NCI-H2227 (cell line): Measurements from ENCODE around the gene ID3.

Source experiments
- DNase-seq: peaks from one replicate; lab custom pipeline; 2025; ENCODE audit not compliant: unreplicated experiment; lab: John Stamatoyannopoulos, UW

ID3 gene, protein sequence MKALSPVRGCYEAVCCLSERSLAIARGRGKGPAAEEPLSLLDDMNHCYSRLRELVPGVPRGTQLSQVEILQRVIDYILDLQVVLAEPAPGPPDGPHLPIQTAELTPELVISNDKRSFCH

DNA sequence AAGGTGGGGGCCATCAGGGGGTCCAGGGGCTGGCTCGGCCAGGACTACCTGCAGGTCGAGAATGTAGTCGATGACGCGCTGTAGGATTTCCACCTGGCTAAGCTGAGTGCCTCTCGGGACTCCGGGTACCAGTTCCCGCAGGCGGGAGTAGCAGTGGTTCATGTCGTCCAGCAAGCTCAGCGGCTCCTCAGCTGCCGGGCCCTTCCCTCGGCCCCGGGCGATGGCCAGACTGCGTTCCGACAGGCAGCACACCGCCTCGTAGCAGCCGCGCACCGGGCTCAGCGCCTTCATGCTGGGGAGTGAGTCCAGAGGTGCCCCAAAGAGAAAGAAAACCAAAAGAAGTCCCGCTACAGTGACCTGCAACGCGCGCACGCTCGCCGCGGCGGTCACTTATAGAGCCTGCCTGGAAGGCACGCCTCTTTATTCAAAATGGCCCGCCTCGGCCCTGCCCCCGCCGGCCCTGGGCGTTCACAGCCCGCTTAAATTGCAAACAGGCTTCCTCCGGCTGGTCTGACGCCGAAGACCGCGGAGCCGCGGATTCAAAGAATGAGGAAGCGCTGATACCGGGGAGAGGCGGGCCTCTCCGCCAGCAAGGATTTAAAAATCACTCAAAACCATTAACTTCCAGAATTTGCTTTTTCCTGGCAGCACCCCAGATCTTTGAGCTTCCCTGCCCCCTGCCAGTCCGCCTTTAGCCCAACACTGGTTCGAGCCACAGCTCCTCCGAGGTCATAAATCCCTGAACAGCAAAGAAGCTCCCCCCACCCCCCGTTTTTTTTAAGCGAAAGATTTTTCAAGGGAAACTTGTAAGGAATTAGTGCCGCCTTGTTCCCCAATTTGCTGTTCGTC lies at the start of gene ID3:
TSS of gene ID3 (minus strand) at position 366 of the 849 bp plus-strand sequence. CDS start at position 291, 75 bp downstream.
- DNase-seq, result peak; percentile 98

DNA sequence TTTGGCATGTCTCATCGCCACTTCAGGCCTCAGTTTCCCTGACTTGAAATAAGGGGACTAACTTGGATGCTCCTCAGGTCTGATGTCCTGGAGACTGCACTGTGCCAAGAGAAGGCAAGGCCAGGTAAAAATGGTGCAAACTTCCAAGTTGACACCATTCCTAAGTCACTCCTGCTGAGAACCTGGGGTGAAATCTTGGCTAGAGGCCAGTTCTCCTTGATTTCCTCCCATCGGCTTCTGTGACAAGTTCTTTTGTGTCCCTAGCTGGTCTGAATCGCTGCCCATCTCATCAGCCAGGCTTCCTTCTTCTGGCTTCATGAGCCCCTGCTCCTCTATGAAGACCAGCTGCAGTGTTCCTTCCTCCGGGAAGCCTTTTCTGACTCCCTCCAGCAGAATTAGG lies 48.6 kb upstream of the ID3 start:
- DNase-seq, result no peak

DNA sequence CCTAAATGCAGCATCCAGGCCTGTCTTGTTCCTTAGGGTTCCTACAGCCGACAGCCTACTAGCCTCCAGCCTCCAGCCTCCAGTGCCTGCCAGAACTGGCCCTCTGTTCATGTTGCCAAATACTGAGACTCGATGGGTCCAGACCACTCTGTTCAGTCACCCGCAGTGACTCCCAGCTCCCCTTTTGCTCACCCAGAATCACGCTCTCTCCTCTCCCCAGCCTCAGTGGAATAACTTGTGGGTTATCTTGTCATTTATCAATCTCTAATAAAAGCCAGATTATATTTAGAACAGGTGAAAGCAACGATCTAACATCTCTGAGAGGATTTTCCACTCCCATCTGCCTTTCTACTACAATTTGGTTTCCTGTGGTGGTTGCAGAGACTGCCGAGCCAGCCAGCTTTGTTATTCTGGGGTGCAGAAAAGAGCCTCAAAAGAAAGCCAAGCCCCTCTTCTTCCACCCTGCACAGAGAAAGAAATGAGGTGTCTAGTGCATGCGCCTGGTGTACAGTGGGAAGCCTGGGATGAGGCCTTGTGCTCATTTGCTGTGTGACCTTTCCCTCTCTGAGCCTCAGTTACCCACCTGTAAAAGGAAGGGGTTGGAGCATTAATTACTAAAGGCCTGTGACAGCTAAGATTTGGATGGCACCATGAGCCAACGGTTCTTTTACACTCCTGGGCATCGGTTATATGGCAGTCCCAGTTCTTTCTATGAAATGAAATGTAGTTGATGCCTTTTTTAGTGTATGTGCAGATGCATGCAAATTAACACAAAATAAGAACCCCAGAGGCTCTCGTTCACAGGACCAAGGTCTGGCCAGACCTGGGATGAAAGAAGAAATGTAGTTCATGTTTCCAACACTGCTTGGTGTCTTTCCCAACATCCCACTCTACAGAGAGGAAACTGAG lies 42.9 kb upstream of the ID3 start:
- no peak for DNase-seq

DNA sequence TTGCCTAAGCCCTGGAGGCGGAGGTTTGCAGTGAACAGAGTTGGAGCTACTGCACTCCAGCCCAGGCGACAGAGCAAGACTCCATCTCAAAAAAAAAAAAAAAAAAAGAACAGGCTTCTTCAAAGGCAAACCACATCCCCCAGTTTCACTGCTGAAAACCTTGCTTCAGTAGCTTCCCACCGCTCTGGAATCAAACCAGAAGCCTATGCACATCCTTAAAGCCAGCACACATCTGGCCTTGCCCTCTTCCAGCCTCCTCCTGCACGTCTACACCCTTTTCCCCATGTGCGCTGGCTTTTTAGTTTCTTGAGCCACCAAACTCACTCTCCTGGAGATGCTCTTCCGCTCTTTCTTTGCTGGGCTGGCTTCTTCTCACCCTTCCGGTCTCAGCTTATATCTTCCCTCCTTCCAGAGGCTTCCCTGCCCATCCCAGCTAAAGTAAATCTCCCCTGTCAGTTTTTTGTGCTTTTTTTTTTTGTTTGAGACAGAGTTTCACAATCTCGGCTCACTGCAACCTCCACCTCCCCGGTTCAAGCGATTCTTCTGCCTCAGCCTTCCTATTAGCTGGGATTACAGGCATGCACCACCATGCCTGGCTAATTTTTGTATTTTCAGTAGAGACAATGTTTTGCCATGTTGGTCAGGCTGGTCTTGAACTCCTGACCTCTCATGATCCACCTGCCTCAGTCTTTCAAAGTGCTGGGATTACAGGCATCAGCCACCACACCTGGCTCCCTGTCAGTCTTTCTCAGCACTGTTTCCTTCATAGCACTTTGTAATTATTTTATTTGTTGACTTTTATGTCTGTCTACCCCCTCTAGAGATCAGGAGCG lies 42.0 kb upstream of the ID3 start:
- DNase-seq, result no peak

DNA sequence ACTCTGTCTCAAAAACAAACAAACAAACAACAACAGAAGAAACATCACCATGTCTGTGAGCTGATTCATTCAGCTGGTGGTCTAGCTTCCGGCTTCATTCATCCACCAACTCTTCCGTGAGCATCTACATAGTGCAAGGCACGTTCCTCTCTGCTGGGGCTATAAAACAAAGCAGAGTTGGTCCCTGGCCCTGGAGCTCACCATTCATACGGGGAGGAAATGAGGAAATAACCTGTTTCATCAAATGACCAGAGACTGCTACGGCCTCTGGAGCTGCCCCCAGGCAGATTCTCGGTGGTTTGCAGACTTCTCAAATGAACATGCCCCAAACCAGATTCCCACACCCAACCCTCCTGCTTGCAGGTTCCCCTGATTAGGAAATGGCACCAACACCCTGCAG lies 41.0 kb upstream of the ID3 start:
- no peak for DNase-seq

DNA sequence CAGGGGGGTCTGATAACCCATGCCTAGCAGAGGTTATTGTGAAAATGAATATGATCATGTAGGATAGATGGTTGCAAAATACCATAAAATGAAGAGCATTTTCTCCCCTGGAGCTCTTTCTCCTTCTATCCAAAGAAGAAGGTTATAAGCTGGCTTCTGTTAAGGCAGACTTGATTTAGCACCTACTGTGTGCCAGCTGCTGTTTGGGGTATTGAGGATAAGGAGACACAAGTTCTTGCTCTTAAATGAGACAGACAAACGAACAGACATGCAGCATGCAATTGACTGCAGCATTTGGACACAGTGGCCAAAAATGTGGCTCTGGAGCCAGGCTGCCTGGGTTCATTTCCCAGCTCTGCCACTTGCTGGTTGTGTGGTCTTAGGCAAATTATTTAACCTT lies 39.8 kb upstream of the ID3 start:
- DNase-seq, result no peak

DNA sequence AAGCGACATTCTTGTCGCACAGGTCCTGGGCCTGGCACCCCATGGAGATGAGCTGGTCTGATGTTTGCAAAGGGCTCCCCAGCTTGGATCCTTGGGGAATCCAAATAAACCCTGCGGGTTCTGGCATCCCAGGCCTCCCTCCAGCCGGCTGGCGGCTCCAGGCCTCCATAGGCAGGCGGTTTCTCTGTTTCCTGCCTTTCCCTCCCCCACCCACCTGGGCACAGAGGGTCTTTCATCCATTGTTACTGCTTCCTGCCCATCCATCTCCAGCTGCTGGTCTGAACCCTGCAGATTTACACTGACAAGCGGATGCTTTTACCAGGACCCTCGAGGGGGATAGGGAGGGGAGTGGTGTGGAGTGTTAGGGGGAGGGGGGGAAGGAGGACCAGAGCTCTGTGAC lies 39.1 kb upstream of the ID3 start:
- DNase-seq, result peak; percentile 54

DNA sequence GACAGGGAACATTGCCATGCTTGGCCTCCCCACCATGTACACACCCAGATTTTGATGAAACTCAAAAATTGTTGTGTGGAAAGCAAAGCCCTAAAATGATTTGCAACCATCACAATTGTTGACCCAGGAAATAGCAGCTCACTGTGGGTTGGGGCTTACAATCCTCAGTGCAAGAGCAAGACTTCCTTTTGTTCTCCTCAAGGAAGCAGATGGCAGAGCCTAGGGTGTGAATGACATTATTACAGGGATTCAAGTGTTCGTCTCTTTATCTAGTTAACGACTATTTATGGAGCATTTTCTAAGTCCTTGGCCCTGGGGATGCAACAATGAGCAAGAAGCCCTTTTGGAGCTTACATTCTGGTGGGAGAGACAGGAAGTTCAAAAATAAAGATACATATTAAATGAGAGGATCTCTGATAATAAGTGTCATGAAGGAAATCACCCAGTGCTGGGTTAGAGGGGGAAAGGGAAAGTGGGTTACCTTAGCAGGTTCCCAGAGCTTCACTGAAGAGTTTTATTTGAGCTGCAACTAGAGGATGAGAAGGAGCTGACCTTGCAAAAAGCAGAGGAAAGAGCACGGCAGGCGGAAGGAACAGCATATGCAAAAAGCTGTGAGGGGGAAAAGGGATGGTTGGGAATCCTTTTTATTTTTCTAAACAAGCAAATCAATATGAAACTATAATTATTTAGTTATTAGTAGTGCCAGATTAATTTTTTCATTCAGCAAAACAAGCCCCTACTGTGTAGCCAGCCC lies 38.5 kb upstream of the ID3 start:
- DNase-seq, result peak; percentile 81

DNA sequence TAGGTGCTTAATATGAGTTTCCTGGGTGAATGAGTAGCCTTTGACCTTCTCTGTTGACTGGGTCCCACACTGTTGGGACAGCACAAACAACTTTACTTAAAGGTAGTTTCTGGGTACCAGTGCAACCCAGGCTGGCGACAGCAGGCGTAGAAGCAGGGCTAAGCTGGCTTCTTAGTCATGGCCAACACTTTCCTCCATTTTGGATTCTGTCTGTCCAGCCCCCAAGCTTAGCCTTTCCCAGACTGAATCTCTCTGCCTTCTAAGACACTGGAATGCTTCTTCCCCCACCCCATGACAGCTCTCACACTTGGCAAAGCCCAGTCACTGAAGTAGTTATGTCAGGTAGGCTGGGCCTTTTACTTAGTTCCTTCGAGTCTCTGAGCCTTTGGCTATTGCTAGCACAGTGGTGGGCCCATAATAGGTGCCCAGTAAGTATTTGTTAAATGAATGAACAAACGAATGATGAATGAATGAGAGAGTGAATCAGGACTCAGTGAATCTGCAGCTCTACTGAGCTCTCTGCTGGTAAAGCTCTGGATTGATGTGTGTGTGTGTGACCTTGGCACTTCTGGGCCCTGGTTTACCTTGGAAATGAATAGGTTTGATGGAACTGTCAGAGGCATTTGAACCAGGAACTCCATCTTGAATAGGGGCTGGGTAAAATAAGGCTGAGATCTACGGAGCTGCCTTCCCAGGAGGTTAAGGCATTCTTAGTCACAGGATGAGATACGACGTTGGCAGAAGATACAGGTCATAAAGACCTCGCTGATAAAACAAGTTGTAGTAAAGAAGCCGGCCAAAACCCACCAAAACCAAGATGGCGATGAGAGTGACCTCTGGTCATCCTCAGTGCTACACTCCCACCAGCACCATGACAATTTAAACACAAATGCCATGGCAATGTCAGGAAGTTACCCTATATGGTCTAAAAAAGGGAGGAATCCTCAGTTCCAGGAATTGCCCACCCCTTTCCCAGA lies 37.4 kb upstream of the ID3 start:
- no peak for DNase-seq

DNA sequence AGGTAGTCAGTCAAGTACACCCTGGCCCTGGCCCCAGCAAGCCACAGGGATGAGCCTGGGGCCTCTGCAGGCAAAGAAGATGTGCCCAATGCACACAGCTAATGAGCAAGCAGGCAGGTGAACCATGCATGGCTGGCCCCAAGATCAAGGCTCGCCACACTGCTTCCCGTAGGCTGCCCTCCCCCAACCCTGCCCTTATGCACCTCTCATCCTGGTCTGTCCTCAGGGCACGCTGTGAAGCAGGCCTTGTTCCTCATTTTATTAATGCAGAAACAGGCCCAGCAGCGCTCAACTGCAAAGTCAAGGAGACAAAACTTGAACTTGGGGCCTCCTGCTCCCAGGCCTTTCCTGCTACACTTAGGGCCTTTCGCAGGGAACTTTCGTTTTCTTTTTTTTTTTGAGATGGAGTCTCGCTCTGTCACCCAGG lies 35.6 kb upstream of the ID3 start:
- DNase-seq, result no peak

DNA sequence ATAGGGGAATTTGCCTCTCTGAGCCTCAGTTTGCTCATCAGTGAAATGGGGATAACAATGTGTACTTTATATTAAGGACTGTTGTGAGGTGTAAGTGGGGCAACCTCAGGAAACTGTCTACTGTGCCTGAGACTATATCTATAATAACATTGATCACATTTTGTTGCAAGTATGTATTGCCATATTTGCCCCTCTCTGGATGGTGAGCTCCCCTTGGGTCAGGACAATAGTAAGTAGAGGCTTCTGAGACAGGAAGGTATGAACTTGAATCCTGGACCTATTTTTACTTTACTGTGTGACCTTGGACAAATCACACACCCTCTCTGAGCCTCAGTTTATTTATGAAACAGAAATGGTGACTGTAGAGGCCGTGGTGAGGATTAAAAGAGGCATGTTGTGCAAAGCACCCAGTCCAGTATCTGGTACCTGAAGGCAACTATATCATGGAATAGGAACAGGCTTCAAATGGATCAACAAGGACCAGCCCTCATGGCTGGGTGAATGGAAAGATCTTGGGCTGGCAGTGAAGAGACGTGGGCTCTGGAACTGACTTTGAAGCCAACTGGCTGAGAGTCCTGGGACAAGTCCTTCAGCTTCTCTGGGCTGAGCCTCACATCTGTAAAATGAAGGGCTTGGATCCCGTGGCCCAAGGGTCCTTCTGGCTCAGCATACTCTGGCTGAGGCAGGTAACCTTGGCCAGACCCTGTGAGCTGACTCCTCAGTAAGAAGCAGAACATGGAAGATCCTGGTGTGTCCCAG lies 35.0 kb upstream of the ID3 start:
- no peak for DNase-seq

DNA sequence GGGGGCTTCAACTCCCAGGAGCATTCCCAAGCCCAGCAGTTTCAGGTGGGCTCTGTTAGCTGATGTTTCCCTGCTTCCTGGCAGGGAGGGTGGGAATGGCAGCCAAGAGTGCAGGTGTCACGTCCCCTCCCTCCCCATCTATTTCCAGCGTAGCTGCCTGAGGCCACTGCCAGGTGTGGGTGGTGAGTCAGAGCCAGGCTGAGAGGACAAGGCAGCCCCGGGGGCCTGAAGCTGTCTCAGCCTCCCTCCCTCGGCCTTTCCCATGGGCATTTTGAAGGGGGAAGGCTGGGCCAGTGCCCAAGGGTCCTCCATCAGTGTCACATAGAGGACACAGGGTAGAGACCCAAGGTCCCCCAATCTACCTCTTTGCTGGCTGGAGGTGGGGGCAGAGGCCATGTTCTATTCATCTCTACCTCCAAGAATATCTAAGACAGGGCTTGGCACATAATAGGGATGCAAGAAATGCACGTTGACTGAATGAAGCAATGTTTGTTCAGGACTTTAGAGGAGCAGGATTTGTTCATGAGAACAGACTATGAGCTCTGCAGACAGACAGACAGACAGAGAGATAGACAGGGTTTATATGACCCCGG lies 34.4 kb upstream of the ID3 start:
- no peak for DNase-seq

DNA sequence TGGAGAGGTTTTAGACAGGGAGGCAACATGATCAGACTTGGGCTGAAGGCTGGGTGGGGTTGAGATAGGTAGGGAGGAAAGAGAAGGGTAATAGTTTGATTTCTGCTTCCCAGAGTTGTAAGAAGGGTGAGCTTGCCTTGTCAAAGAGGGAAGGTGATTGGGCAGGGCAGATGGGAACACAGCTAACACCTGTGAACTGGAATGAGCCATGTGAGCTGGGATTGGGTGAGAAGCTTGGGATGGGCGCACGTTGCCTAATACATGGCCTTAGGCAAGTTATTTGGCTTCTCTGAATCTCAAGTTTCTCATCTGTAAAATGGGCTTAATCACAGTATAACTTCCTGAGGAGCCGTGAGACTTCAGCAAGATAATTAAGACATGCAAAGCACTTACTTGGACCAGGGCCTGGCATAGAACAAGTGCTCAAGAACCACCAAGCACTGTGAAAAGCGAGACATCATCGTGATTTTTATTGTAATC lies 33.8 kb upstream of the ID3 start:
- DNase-seq, result no peak

DNA sequence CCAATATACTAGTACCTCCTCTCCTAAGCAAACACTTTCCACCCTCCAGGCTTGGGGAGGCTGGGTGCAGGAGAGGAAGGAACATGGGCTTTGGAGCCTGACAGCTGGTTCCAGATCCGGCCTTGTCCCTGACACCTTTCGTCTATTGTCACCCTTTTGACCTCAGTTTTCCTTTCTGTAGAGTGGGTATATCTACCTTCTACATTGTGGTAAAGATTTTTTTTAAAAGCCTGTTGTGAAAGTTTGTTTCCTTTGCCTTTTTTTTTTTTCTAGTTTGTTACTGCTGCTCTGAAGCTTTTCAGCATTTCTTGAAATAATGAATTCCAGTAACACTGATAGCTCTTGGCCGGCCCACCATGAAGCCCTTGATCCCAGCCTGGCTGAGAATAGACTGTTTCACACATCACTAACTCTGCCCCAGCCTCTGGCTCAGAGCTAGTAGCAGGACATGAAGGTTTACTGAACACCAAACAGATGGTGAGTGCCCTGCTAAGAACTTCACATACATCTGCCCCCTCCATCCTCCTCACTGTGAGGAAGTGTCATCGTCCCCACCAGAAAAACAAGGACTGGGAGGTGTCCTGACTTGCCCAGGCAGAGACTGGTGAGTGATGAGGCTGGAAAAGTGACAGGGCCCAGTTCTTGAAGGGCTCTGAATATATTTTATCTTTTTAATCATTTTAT lies 33.0 kb upstream of the ID3 start:
- no peak for DNase-seq

DNA sequence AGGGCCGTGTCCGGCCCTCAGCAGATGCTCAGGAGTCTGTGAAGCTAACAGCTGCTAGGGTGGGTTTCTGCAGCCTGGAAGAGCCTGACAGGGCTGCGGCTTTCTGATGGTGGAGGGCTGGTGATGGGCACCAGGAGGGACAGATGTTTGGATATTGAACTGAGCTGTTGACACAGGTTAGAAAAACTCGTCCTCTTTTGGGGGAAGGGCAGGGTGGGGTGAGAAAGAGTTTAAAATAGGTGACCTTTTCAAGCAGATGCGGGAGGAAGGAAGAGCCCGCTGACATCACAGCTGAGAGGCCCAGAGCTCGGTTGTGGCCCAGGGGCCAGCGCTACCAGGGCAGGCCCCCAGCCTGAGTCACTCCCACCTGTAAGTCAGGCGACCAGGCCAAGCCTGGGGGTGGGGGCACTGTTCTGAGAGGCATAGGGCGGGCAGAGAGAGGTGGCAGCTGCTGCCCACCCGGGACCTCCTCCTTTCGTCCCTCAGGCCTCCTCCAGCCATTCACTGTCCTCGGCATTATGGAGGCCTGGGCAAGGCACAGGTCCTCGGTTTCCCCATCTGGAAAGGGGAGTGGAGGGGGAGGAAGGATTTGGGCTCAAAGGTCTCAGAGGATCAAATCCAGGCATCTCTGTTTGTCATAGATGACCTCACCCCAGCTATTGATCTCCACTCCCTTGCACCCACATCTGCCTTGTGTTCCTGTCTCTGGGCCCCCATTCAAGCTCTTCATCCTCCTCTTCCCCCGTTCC lies 32.3 kb upstream of the ID3 start:
- DNase-seq, result no peak

DNA sequence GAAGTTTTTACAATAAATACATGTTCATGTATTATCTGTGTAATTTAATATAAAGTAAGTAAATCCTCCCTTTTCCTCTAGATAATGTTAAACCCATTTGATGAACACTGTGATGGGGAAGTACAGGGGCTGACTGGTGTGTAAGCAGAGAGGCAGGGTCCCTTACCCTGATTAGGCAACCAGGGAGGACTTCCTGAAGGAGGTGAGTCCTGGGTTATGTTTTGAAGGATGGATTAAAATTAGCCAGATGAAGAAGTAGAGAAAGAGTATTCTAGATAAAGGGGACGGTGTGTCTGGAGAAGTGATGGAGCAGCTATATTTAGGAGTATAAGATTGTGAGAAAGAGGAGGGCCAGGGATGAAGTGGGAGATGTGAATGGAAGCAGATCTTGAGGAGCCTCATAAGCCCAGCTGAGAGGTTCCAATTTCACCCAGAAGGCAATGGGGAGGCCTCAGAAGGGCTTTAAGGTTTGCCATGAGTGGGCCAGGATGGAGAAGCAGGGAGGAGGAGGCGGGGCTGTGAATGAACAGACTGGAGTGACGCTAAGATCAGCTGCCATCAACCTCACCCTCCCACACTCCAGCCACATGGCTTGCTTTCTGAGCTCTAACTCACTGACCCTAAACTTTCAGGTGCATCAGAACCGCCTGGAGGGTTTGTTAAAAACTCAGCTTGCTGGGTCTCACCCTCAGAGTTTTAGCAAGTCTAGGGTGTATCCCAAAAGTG lies 30.9 kb upstream of the ID3 start:
- no peak for DNase-seq
